ENCODE data around the gene MITF. TPM values are rescaled to one million over a fixed set of nuclear protein-coding genes. Genes with fewer than 3 reads are reported as not detected.

The MITF gene
- polyA plus RNA-seq, 1 donor from 2014 or later, result 0.54 TPM

- Mint-ChIP-seq H3K27ac (no peak within 1 kb of the TSS), H3K36me3 (no peaks in the 10 kb centered on the region), H3K9me3 (peaks cover 0 to 4% (median 0%) of the 10 kb centered on the region in 3 donors), H3K4me3 (no peak within 1 kb of the TSS), H3K27me3 (no peaks in the 10 kb centered on the region), H3K4me1 (no peaks in the 10 kb centered on the region)
Measured at GRCh38 chr3:69999140-70000027, 260.1 kb downstream of the MITF start, which contains the start of gene SAMMSON. SAMMSON (plus strand) TSS chr3:69999733.

GRCh38 chr3:70000028-70000410, 260.8 kb downstream of the MITF start:
- Mint-ChIP-seq H3K27ac (no peak overlapping the region), H3K4me3 (no peak overlapping the region), H3K9me3 (peaks cover 0 to 4% (median 0%) of the 10 kb centered on the region in 3 donors), H3K27me3 (no peaks in the 10 kb centered on the region), H3K4me1 (no peaks in the 10 kb centered on the region), H3K36me3 (no peaks in the 10 kb centered on the region)

- H3K4me1 Mint-ChIP-seq, result no peaks in the 10 kb centered on the region
- no peak overlapping the region for H3K27ac Mint-ChIP-seq
- H3K9me3 Mint-ChIP-seq, result peaks cover 0 to 4% (median 0%) of the 10 kb centered on the region in 3 donors
- no peak overlapping the region for H3K4me3 Mint-ChIP-seq
- no peaks in the 10 kb centered on the region for H3K36me3 Mint-ChIP-seq
- no peaks in the 10 kb centered on the region for H3K27me3 Mint-ChIP-seq
Measured at GRCh38 chr3:70000563-70001081, 261.4 kb downstream of the MITF start.

GRCh38 chr3:70003119-70003518, 263.9 kb downstream of the MITF start:
- H3K4me1 Mint-ChIP-seq, result no peaks in the 10 kb centered on the region
- no peaks in the 10 kb centered on the region for H3K27me3 Mint-ChIP-seq
- H3K27ac Mint-ChIP-seq, result no peak overlapping the region
- peaks cover 0 to 4% (median 3%) of the 10 kb centered on the region in 3 donors for H3K9me3 Mint-ChIP-seq
- no peaks in the 10 kb centered on the region for H3K36me3 Mint-ChIP-seq
- H3K4me3 Mint-ChIP-seq, result no peak overlapping the region

GRCh38 chr3:70006089-70006488, 266.8 kb downstream of the MITF start:
- Mint-ChIP-seq H3K4me3 (no peak overlapping the region), H3K36me3 (no peaks in the 10 kb centered on the region), H3K9me3 (peaks cover 0 to 6% (median 3%) of the 10 kb centered on the region in 3 donors), H3K27ac (no peak overlapping the region), H3K4me1 (no peaks in the 10 kb centered on the region), H3K27me3 (no peaks in the 10 kb centered on the region)

GRCh38 chr3:70010346-70010745, 271.1 kb downstream of the MITF start:
- Mint-ChIP-seq H3K27me3 (no peaks in the 10 kb centered on the region), H3K4me3 (no peak overlapping the region), H3K4me1 (no peaks in the 10 kb centered on the region), H3K27ac (no peak overlapping the region), H3K36me3 (no peaks in the 10 kb centered on the region), H3K9me3 (peaks cover 0 to 8% (median 2%) of the 10 kb centered on the region in 3 donors)

GRCh38 chr3:70011582-70011981, 272.3 kb downstream of the MITF start:
- Mint-ChIP-seq H3K36me3 (no peaks in the 10 kb centered on the region), H3K27me3 (no peaks in the 10 kb centered on the region), H3K4me1 (no peaks in the 10 kb centered on the region), H3K9me3 (peaks cover 0 to 8% (median 7%) of the 10 kb centered on the region in 3 donors), H3K4me3 (no peak overlapping the region), H3K27ac (no peak overlapping the region)

All from IgD-negative memory B cell (primary cell).